ENCODE data around the gene CPAMD8.
A peak's percentile ranks its signal among the peaks of the same experiment; 100 is the strongest.

Gene CPAMD8

GRCh38 chr19:17026706-17027534 is at the start of gene CPAMD8:
Gene CPAMD8 (minus strand): TSS chr19:17026810. CDS start chr19:17026642, 168 bp downstream.
- DNase-seq, result no peak

- no peak for DNase-seq
Measured at GRCh38 chr19:17075864-17076542, 49.4 kb upstream of the CPAMD8 start.

GRCh38 chr19:17075035-17075863 is 48.6 kb upstream of the CPAMD8 start, which contains the start of the genes HAUS8 and MYO9B:
Gene HAUS8 (minus strand): TSS chr19:17075452. CDS start chr19:17075422, 30 bp downstream.
Gene MYO9B (plus strand): TSS chr19:17075777. CDS start chr19:17101718, 25,941 bp downstream.
- DNase-seq, result peak; percentile 97

GRCh38 chr19:17074634-17075034 is 48.0 kb upstream of the CPAMD8 start:
- no peak for DNase-seq

GRCh38 chr19:17073869-17074633 is 47.4 kb upstream of the CPAMD8 start:
- DNase-seq, result no peak

GRCh38 chr19:17070912-17071311 is 44.3 kb upstream of the CPAMD8 start:
- DNase-seq, result no peak

- no peak for DNase-seq
Measured at GRCh38 chr19:17070421-17070820, 43.8 kb upstream of the CPAMD8 start.

- no peak for DNase-seq
Measured at GRCh38 chr19:17069193-17069592, 42.6 kb upstream of the CPAMD8 start.

- DNase-seq, result no peak
Measured at GRCh38 chr19:17063428-17063827, 36.8 kb upstream of the CPAMD8 start.

GRCh38 chr19:17061691-17062090 is 35.1 kb upstream of the CPAMD8 start:
- DNase-seq, result no peak

GRCh38 chr19:17061205-17061604 is 34.6 kb upstream of the CPAMD8 start:
- no peak for DNase-seq

GRCh38 chr19:17060802-17061201 is 34.2 kb upstream of the CPAMD8 start:
- no peak for DNase-seq

- DNase-seq, result no peak
Measured at GRCh38 chr19:17058236-17058635, 31.6 kb upstream of the CPAMD8 start.

GRCh38 chr19:17055636-17056035 is 29.0 kb upstream of the CPAMD8 start:
- no peak for DNase-seq

- no peak for DNase-seq
Measured at GRCh38 chr19:17054746-17055145, 28.1 kb upstream of the CPAMD8 start.

GRCh38 chr19:17052439-17052838 is 25.8 kb upstream of the CPAMD8 start:
- no peak for DNase-seq

- DNase-seq, result no peak
Measured at GRCh38 chr19:17049711-17050280, 23.2 kb upstream of the CPAMD8 start.

GRCh38 chr19:17048885-17049453 is 22.4 kb upstream of the CPAMD8 start:
- no peak for DNase-seq

- no peak for DNase-seq
Measured at GRCh38 chr19:17045907-17046502, 19.4 kb upstream of the CPAMD8 start.

- no peak for DNase-seq
Measured at GRCh38 chr19:17043744-17044143, 17.1 kb upstream of the CPAMD8 start.

GRCh38 chr19:17041976-17042375 is 15.4 kb upstream of the CPAMD8 start:
- DNase-seq, result no peak
